HG03196 (cell line): Measurements from ENCODE around the gene SREBF2.
"Not testable (repeated sequence)": the region's sequence is repeated elsewhere in the genome, so short reads cannot be mapped to it uniquely, and the experiment has no call there.

Experiments used
- ATAC-seq: cut with Tn5 transposase; IDR thresholded peaks from one replicate; pipeline ENCODE4 v1.9.1; 2021; ENCODE audit not compliant: unreplicated experiment

SREBF2 gene

DNA sequence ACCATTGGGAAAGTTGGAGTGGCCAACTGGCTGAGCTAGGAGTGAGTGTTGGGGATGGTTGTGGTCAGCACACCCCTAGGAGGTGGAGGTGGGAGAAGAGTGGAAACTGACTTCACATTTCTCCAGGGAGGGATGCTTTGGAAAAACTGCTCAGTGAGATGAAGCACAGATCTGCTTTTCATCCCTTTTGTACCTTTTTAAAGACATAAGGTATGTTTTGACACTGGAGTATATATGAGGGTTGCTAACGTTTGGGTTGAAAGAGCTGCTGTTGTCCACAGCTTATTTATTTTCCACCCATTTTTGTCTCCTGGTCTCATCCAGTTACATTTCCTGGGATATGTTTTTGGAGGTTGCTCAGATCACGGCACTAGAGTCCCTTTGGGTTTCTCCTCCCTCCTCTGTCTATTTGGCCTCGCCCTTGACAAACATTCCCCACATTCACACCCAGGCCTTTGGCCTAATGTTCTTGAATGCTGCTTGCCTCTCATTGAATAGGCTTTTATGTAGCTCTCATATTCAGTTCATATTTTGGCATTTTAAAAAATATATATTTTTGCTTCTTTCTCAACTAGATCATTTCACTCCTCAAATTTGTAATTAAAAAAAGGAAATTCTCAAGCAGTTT lies 8.3 kb downstream of the SREBF2 start:
- ATAC-seq: no peak

DNA sequence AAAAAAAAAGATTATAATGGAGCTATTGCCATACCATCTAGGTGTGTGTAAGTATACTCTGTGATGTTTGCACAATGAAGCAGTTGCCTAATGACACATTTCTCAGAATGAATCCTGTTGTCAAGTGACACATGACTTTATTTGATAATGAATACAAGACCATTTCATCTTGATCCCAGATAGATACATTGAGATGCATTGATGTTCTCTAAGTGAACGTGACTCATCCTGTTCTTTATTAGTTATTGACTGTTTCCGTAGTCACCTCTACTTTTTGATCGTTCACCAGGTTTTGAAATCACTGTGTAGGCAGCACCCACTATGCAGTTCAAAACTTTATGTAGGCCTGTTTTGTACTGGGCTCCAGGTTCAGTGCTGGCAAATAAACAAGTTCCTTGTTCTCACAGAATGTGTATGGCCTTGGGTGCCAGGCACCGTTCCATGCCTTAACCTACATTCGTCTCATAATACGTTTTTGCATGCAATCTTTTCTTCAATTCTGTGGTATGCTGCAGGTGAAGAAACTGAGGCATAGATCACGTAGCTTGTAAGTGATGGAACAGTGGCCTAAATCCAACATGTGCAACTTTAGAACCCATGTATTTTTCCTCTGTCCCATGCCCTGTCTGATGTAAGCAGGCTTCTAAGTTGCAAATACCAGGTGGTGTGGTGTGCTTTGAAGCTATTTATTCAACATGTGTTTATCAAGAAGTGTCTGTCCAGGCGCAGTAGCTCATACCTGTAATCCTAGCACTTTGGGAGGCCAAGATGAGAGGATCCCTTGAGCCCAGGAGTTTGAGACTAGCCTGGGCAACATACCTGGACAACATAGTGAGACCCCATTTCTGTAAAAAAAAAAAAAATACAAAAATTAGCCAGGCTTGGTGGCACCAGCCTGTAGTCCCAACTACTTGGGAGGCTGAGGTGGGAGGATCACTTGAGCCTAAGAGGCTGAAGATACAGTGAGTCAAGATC lies 10.4 kb downstream of the SREBF2 start:
- no peak for ATAC-seq

DNA sequence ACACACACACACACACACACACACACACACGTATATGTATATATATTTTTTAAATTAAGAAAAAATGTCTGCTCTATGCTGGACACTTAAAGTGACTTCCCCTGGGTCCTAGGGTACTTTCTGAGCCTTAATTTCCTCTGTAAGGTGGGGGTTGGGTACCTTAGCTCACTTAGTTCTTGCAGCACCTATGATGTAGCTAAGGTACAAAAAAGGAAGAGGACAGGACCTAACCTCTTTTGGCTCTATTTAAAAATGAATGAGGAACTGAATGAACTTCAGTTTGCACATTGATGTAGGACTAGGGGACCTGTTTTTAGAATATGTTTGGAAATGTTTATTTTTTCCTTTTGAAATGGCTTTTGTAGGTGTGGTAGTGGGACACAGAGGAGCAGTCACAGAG lies 11.1 kb downstream of the SREBF2 start:
- ATAC-seq: no peak

DNA sequence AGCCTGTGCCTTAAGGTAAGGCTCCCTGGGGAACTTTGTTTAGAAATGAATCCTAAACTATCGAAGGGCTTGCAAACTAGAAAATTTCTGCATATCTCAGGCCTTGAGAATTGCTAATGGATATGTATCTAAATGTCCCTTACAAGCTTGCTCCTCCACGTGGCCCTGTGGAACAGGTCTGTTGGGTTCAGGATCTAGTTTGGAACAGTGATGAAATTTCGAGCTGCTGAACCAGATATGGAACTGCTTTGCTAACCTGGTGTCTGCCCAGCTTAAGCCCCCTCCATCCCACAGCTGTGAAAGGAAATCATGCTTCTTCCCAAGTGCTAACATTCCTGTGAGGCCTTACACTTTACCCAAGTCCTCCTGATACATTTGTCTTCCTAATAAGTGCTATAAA lies 11.6 kb downstream of the SREBF2 start:
- no peak for ATAC-seq

DNA sequence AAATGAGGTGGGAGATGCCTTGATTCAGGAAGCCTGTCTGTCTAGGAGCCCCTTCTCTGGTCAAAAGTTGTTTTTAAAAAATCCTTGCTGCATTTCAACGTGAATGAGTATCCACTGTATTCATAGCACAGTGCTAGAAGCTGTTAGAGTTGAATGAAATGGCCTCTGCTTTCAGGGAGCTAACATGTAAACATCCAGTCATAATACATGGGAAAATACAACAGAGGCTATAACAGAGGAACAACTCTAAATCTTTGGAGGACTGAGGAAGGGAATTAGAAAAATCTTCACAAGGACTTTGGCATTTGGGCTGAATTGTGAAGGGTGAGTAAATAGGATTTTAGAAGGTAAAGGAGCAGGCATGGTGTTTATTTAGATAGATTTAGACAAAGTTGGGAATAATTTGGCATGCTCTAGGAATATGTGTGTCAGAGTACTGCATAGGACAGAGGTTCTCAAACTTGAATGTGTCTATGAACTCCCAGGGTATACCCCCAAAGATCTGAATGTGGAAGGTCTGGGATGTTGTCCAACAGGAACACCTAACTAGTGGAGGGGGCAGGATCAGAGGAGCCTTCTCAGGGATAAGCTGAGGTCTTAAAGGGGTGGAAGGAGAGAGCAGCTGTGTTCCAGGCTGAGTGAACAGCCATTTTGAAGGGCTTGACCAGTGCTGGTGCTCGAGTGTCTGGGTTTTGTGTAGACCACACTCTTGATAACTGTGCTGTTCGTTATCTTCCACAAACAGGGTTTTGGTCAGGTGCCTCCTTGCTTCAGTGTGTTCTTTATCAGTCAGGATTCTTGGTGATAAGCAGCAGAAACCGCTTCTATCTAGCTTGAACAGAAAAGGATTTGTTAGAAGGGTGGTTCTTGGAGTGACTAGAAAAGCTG lies 12.7 kb downstream of the SREBF2 start:
- no peak for ATAC-seq

DNA sequence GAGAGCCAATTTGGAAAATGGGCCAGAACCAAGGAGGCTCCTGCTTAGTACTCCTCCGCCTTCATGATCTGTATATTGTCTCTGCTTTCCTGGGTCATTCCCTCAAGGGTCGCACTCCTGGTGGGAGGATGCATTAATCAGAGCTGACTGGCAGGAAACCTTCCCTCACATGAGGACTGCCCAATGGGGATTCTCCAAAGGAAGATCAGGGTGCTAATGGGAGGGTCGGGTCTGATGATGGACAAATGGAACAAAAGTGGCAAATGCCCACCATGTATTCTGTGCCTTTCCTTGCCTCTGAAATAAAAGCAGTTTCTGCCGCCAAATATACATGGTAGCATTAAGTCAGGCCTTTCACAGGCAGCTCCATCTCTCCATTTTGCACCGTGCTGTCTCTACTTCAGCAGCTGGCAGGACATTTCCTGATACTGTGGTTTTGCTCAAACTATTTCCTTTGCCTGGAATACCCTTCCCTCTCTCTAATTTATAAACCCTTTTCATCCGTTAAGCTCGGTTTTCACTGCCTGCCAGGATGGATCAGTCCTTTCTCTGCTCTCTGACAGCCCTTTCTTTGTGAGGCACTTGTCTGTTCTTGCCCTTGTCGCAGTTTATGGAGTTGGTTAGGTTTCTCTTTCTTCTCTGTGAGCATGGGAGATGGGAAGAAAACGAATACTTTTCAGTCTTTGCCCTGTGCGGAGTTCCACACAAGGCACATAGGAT lies 13.5 kb downstream of the SREBF2 start:
- ATAC-seq: no peak

DNA sequence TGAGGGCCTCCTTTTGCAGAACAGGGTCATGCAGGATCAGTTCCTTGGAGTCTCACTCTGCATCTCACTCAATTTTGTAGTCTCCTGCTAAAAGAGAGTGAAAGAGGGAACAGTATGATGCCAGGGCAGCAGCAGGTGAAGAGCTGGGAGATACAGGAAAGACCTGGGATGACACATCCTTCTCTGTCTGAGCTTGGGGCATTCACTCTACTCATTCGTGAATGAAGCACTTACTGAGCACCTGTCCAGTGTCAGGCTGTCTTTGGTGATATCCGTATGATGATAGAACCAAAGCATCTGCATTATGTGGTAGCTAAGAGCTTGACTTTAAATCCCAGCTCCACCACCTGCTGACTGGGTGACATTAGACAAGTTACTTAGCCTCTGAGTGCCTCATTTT lies 14.4 kb downstream of the SREBF2 start:
- ATAC-seq: no peak

DNA sequence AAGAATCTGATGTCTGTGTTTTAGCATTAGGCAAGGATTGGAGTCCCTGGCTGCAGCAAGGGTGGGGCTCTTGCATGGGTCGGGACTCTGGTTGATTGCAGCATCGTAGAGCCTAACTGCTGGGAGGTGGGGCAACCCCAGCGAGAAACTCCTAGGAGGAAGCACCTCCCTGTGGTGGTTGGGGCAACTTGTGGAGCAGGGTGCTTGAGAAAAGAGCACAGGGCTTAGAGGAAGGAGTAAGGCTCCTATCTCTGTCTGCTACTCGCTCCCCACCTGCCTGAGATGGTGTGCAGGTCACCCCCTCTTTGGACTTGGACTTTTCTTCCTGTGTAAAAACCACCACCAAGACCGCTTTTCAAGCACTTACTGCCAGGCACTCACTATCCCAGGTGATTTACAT lies 15.6 kb downstream of the SREBF2 start:
- ATAC-seq: no peak

DNA sequence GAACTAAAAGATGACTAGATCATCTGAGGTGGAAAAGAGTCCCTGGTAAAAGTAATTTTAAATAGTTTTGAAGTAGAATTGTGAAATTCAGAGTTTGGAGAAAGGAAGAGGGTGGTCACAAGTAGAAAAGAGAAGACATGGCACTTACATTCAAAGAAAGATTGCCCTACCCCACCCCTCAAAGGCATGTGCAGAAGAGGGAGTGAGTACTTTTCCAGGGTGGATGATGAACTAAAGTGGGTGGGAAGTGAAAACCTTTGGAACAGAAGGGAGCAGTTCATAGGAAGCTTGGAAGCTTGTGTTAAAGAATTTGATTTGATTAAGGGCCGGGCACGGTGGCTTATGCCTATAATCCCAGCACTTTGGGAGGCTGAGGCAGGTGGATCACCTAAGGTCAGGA lies 23.6 kb downstream of the SREBF2 start:
- ATAC-seq: no peak

DNA sequence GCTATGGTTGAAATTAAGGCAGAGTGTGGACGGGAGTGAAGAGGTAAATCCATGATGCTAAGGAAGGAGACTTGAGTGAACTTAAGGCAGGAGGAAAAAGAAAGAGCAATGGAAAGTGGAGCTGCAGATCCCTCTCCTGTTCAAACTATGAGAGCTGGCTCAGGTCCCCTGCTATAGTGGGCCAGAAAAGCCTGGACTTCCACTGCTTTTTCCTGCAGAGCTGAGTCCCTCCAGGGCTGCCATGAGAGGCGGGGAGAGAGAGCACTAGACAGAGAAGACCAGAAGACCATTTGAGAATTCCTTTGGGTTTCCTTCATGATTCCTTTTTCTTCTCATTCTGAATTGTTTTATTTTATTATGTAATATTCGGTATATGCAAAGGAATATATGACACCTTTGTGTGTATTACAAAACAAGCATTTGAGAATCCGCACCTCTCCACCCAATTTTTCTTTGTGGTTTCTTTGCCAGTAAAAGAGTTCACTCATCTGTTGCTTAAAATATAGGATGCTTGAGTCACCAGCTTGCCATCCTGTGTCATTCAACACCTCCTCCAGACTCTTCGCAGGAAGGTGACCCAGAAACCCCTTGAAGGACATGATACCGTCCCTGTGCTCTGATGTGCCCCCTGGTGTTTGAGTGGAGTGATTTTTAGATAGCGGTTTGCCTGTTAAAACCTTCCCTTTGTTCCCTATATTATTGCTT lies 24.4 kb downstream of the SREBF2 start:
- ATAC-seq: no peak

DNA sequence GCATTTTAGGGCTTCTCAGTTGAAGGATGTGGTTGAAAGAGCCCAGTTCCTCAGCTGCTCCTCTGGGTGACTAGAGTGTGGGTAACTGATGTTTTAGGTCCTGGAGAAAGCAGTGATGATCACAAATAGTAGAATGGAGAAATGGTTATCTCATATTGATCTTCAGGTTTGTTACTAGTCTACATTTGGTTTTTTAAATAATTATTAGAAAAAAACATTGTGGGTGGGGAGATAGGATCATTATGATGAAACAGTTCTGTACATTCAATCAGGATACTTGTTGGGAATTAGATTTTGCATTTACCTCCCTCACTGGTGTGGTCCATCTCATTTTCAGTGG lies 24.9 kb downstream of the SREBF2 start:
- ATAC-seq: no peak

DNA sequence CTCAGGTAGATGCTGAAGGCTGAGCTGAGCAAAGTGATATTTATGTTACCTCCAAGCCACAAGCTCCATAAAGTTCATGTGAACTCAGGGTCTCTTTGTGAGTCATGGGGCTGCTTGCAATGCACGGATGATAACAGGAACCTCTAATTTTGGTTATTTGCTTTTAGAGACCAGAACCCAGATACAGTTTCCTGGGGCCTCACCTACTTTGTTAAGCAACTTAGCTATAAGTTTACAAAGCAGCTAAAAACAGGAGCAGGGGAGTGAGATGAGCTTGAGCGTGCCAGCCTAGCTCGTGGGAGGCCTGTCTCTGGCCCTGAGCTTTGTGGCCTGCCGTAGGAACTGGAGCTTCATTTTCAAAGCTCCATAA lies 29.2 kb downstream of the SREBF2 start:
- ATAC-seq: peak; percentile 38

DNA sequence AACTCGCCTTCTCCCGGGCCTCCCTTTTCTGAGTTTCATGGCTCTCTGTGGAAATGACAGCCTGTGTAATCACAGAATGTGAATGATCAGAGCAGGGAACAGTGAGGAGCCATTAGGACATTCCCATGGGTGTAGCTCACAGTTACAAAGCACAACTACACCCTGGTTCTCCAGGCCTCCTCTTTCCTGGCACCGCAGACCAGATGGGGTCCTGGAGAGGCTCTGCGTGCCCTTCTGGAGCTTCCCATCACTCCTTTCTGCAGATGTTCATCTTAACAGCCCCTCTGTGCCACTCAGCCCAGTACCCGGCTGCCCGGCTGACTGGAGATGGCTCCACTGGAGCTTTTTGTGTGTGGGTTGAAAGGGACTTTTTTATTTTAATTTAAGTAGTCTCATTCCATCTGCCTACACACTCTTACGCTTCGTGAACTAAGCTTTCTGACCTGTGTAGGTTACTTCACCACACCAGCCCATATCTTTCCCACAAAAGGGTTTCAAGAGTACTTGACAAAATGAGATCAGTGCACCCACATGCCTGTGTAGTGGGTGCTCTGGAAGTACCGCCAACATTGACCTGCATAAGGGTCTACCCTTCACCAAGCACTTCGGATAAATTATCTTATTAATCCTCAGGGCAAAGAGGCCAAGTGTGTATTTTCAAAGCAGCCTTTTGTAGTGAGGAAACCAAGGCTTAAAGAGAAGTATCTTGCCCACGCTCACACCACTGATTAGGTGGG lies 29.8 kb downstream of the SREBF2 start:
- peak; percentile 55 for ATAC-seq

DNA sequence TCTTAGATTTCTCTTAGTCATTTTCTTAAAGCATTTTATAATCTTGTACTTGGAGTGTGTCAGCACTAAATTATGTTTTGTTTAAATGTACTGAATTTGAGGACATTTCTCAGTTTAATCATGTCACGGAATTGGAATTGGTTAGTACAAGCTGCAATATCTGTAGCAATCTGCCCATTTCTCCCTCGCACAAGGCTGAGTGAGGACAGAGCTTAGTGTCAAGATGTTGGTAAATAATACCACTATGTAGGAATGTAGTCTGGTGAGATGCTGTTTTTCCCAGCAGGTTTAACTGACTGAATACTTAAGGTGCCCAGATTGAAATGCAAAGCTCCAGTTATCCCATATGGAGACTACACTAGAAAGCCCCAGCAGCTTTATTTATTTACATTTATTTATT lies 30.6 kb downstream of the SREBF2 start:
- no peak for ATAC-seq

DNA sequence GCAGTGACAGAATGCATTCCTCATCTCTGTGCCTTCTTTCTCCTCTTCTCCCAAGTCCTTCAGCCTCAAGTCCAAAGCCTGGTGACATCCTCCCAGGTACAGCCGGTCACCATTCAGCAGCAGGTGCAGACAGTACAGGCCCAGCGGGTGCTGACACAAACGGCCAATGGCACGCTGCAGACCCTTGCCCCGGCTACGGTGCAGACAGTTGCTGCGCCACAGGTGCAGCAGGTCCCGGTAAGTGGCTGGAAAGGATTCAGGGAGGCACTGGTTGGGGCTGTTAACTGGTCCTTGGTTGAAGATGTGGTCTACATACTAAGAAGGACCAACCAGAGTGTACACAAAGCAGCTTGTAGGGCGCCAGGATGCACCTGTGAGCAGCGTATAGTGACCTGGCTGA lies 35.7 kb downstream of the SREBF2 start:
- no peak for ATAC-seq

DNA sequence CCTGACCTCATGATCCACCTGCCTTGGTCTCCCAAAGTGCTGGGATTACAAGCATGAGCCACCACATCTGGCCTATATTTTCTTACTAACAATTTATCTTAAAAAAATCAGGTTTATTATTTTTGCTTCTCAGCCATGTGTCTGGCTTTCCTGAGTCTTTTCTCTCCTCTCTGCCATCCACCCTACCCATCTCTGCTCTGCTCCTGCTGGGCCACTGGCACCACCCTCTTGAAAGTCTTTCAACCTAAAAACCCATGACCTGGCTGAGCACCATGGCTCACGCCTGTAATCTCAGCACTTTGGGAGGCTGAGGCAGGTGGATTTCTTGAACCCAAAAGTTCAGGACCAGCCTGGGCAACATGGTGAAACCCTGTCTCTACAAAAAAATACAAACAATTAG lies 37.2 kb downstream of the SREBF2 start:
- not testable (repeated sequence) for ATAC-seq

DNA sequence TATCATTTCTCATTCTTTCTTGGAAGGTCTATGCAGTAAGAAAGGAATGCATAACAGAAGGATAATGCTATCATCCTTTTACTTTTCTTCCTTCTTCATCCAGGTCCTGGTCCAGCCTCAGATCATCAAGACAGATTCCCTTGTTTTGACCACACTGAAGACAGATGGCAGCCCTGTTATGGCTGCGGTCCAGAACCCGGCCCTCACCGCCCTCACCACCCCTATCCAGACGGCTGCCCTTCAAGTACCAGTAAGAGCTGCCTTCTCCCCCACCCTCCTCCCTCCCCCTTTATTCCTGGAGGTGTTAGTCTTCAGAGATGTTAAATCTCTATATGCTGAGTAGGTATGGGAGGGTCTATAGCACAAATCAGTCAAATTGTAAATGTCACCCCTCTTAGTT lies 37.9 kb downstream of the SREBF2 start:
- ATAC-seq: no peak

DNA sequence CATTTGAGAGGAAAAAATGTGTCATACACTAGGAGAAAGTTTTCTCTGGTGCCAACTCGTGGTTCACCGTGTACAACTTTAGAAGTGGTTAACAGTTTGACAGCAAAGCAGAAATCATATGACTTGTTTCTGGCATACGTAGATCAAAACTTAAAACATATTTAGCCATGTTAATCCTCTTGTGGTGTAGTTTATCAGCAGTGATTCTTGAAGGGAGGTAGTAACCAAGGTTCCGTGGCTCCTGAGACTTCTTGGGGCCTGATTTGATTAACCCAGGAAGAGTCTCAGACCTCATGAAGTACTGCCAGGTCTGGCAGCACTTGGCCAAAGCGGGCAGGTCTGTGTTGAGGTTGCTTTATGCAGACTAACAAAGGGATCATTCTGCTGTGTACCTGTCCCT lies 40.5 kb downstream of the SREBF2 start:
- no peak for ATAC-seq

DNA sequence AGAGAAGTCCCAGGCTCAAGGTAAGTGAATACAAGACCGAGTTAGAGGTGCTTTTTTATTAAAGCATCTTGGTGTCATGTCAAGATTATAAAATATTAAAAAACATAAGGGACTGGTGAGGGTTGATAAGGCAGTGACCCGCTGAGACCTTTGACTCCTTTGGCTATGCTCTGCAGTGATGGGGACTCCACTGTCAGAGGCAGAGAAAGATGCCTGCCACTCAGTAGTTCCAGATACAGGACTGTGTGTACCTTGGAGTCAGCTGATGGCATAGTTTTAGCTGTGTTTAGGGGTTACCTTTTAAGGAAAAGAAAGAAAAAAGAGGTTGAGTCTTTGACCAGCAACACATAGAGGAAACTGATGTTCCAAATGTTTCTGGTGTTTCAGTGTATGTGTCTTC lies 41.2 kb downstream of the SREBF2 start:
- ATAC-seq: no peak
